Fibroblast of lung (primary cell): Measurements from ENCODE around the gene NCSTN. TPM values are rescaled to one million over a fixed set of nuclear protein-coding genes. Genes with fewer than 3 reads are reported as not detected.

Experiments
- DNase-seq, 2 donors: peaks; one replicate each; pipeline versions ENCODE4 v3.0.0 to v3.0.0-alpha.2; 2010; ENCODE audit warnings: low read depth in 2 of 2
- H2AFZ ChIP-seq: 2 replicates; pipeline ENCODE4 v1.5.1; 2012; ENCODE audit warnings: low read length, control low read depth, inconsistent platforms
- H3K27ac ChIP-seq: 2 replicates; pipeline ENCODE4 v1.5.1; 2011; ENCODE audit warnings: low read length, control low read depth; ENCODE audit not compliant: insufficient read depth
- H3K27me3 ChIP-seq: 2 replicates; pipeline ENCODE4 v1.5.1; 2011; ENCODE audit warnings: mild to moderate bottlenecking, low read length; ENCODE audit not compliant: control insufficient read depth, insufficient read depth
- H3K36me3 ChIP-seq: 2 replicates; pipeline ENCODE4 v1.5.1; 2011; ENCODE audit warnings: low read length; ENCODE audit not compliant: control insufficient read depth, insufficient read depth
- H3K4me1 ChIP-seq: 2 replicates; pipeline ENCODE4 v1.5.1; 2011; ENCODE audit warnings: low read length; ENCODE audit not compliant: control insufficient read depth, insufficient read depth; ENCODE audit errors: extremely low read depth
- H3K4me2 ChIP-seq: 2 replicates; pipeline ENCODE4 v1.5.1; 2011; ENCODE audit warnings: low read length, control low read depth; ENCODE audit not compliant: insufficient read depth; ENCODE audit errors: extremely low read depth
- H3K4me3 ChIP-seq, 4 experiments: fragments of 200-600 bp in 1 of 4; sonication (generic) in 1 of 4; replicated peaks in 1 of 4; 2 replicates each; pipeline ENCODE4 v1.5.1; 2011 to 2016; ENCODE audit warnings: low read length in 4 of 4, low read depth in 3 of 4, mild to moderate bottlenecking in 3 of 4, control low read depth in 2 of 4, inconsistent platforms in 1 of 4, mixed read lengths in 1 of 4; ENCODE audit not compliant: insufficient read depth in 1 of 4; ENCODE audit errors: control extremely low read depth in 1 of 4
- H3K79me2 ChIP-seq: 2 replicates; pipeline ENCODE4 v1.5.1; 2012; ENCODE audit warnings: mild to moderate bottlenecking, low read length, inconsistent platforms; ENCODE audit not compliant: control insufficient read depth, insufficient read depth
- H3K9ac ChIP-seq: 2 replicates; pipeline ENCODE4 v1.5.1; 2011; ENCODE audit warnings: mild to moderate bottlenecking, low read length, control low read depth; ENCODE audit not compliant: insufficient read depth
- H3K9me3 ChIP-seq: 2 replicates; pipeline ENCODE4 v1.5.1; 2012; ENCODE audit warnings: low read depth, low read length; ENCODE audit not compliant: control insufficient read depth, insufficient read depth
- H4K20me1 ChIP-seq: 2 replicates; pipeline ENCODE4 v1.5.1; 2011; ENCODE audit warnings: low read length; ENCODE audit not compliant: control insufficient read depth, insufficient read depth; ENCODE audit errors: extremely low read depth
- CTCF ChIP-seq, 2 donors: IDR thresholded peaks in 1 of 2; conservative IDR thresholded peaks in 1 of 2; 1 replicate in 1 of 2; 2 replicates in 1 of 2; pipeline ENCODE4 v1.5.1; 2011 to 2012; ENCODE audit warnings: low read length in 2 of 2, control low read depth in 1 of 2, inconsistent platforms in 1 of 2, low read depth in 1 of 2, mild to moderate bottlenecking in 1 of 2
- EZH2 ChIP-seq: IDR thresholded peaks from 2 replicates; pipeline ENCODE4 v1.5.1; 2012; ENCODE audit warnings: low read length, control low read depth, mild to moderate bottlenecking; ENCODE audit errors: missing control alignments
- polyA plus RNA-seq, 2 donors: library from polyadenylated mRNA; depleted of rRNA in 1 of 2; stranded (reverse) in 1 of 2; unstranded in 1 of 2; fragments of >200 nt; gene quantifications; 2 replicates each; pipeline ENCODE4 v1.2.1, GENCODE V29; 2011 to 2012; ENCODE audit warnings: missing spikeins in 1 of 2
- total RNA-seq: library from RNA; depleted of rRNA; stranded (reverse); fragments of >200 nt; gene quantifications from 2 replicates; pipeline ENCODE4 v1.2.1, GENCODE V29; 2014

The NCSTN gene
- total and polyA plus RNA-seq, 2 donors (not counting 1 experiment from before 2014, with no cell fraction given) = 97.1 to 188 TPM

GRCh38 chr1:160369087-160369486 lies 25.9 kb downstream of the NCSTN start:
- Histone ChIP-seq H2AFZ (no peak overlapping the region), H3K4me2 (no peak overlapping the region), H3K79me2 (no peaks in the 10 kb centered on the region), H3K36me3 (no peaks in the 10 kb centered on the region), H3K27me3 (no peaks in the 10 kb centered on the region), H3K27ac (no peak overlapping the region), H3K9me3 (no peaks in the 10 kb centered on the region), H4K20me1 (no peaks in the 10 kb centered on the region), H3K4me1 (no peaks in the 10 kb centered on the region), H3K9ac (no peak overlapping the region), H3K4me3 (no peak overlapping the region)
- no peak for DNase-seq
- TF ChIP-seq CTCF (conservative IDR thresholded peaks at IDR 0.05 in 1 of 2, IDR thresholded peaks at IDR 0.05 in 1 of 2; ENCODE audit: low read depth in 1 of 2, low read length in 2 of 2) (no peak), EZH2 (no peak)

GRCh38 chr1:160370561-160371345 lies 27.6 kb downstream of the NCSTN start:
- no peak for TF ChIP-seq EZH2
- no peak overlapping the region for H3K27ac ChIP-seq
- no peak overlapping the region for H2AFZ ChIP-seq

GRCh38 chr1:160371346-160371631 lies 28.1 kb downstream of the NCSTN start:
- no peak for TF ChIP-seq EZH2
- TF ChIP-seq CTCF (conservative IDR thresholded peaks at IDR 0.05 in 1 of 2, IDR thresholded peaks at IDR 0.05 in 1 of 2; ENCODE audit: low read depth in 1 of 2, low read length in 2 of 2) = no peak
- Histone ChIP-seq H4K20me1 (no peaks in the 10 kb centered on the region), H3K27ac (no peak overlapping the region), H3K4me1 (no peaks in the 10 kb centered on the region), H2AFZ (no peak overlapping the region), H3K9ac (no peak overlapping the region), H3K27me3 (no peaks in the 10 kb centered on the region), H3K79me2 (no peaks in the 10 kb centered on the region), H3K36me3 (no peaks in the 10 kb centered on the region), H3K4me3 (no peak overlapping the region), H3K4me2 (no peak overlapping the region), H3K9me3 (no peaks in the 10 kb centered on the region)
- no peak for DNase-seq

More at GRCh38 chr1:160370561-160371345, 27.6 kb downstream of the NCSTN start:
- Histone ChIP-seq H3K4me3 (no peak overlapping the region), H3K9ac (no peak overlapping the region), H3K27me3 (no peaks in the 10 kb centered on the region), H3K9me3 (no peaks in the 10 kb centered on the region), H3K79me2 (no peaks in the 10 kb centered on the region), H3K4me2 (no peak overlapping the region), H3K4me1 (no peaks in the 10 kb centered on the region), H3K36me3 (no peaks in the 10 kb centered on the region), H4K20me1 (no peaks in the 10 kb centered on the region)
- no peak for DNase-seq
